Activated CD8-positive, alpha-beta memory T cell treated with anti-CD3 and anti-CD28 coated beads, Interleukin-2, amount 50 U/mL, for 1 hour (primary cell): ENCODE measurements around the gene ASB18.
"Not testable (repeated sequence)": the region's sequence is repeated elsewhere in the genome, so short reads cannot be mapped to it uniquely, and the experiment has no call there.

Experiments
- DNase-seq: peaks from one replicate; pipeline ENCODE4 v3.0.0-alpha.2; 2020; ENCODE audit errors: extremely low read depth

The ASB18 gene

DNA sequence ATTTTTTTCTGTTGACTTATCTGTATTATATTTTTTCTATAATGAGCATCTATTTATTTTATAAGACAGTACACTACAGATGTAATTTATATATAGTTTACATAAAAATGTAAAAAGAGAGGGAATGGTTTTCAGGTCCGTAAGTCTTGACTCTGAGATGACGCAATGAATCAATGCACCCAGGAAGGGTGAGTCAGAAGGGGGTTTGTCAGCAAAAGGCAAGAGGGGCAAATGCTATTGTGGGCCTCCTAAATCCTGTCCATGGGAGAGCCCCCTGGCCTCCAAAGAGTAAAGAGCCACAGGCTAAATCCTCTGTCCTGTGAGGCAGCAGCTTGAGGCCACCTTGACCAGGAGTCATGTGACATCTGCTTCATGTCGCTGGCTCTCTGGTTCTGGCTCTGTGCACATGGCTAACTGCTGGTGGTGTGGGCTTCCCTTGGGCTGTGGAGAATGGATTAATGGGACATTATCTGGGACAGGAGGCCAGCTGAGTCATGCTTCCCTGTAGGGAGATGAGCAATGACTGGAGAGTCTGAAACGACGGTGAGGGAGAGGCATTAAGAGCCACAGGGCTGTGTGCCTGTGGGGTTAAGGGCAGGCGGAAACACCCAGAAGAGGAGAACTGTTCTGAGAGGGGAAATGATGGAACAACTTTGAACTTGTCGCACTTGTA is 22.8 kb upstream of the ASB18 start:
- DNase-seq: no peak

DNA sequence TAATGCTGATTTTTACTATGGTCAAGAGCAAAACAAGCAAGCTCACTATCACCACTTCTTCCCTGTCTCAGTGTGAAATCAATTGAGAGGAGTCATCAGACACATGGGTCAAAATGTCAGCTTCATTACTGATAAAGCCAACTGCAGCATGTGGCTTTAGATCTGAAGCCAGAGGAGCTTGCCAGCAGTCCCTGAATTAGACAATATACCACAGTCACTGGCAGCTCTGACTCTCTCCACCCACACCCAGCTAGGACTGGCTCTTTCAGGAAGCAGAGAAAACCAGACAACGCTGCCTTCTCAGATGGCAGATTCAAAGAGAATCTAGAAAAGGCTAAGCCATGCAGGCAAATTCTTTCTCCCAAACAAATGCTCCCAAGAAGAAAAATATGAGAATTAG is 20.0 kb upstream of the ASB18 start:
- DNase-seq: no peak

DNA sequence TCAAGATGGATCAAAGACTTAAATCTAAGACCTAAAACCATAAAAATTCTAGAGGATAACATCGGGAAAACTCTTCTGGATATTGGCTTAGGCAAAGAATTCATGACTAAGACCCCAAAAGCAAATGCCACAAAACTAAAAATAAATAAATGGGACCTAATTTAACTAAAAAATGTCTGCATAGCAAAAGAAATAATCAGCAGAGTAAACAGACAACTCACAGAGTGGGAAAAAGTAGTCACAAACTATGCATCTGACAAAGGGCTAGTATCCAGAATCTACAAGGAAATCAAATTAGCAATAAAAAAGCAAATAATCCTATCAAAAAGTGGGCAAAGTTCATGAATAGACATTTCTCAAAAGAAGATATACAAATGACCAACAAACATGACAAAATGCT is 18.2 kb upstream of the ASB18 start:
- DNase-seq: no peak

DNA sequence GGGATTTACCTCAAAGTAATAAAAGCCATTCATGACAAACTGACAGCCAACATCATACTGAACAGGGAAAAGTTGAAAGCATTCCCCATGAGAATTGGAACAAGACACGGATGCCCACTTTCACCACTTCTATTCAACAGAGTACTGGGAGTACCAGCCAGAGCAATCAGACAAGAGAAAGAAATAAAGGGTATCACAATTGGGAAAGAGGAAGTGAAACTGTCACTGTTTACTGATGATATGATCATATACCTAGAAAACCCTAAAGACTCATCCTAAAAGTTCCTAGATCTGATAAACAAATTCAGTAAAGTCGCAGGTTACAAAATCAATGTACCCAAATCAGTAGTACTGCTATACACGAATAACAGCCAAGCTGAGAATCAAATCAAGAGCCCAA is 17.2 kb upstream of the ASB18 start:
- DNase-seq: no peak

DNA sequence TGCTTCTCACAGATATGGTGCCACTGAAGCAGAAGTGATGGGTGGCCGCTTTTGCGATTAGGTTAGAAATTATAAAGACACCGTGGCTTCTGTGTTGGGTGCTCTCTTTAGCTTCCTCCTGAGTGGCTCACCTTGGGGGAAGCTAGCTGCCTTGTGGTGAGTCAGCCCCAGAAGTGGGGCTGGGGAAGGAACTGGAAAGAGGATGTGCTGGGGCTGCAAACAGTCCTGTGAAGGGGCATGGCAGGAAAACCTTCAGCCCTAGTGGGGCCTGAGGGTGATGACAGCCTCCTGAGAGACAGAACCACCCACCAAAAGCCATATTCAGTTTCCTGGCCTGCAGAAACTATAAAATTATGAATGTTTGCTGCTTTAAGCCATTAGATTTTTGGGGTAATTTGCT is 8.9 kb upstream of the ASB18 start:
- no peak for DNase-seq

DNA sequence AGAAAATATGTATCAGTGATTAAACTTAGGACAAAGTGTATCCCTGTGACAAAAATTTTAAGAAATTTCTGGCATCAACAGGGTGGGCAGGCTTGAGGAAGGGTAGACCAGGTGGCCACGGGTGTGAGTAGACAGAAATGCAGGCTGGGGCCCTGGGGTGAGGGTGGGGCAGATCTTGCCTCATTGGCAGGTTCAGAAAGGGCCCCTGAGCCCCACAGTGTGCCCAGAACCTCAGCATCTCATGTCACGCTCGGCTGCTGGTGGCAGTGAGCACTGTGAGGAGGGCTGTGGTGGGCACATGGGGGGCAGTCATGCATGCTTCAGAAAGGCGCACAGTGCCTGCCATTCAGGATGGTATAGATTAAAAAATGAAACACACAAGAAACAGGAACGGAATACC is 7.6 kb upstream of the ASB18 start:
- DNase-seq: no peak

DNA sequence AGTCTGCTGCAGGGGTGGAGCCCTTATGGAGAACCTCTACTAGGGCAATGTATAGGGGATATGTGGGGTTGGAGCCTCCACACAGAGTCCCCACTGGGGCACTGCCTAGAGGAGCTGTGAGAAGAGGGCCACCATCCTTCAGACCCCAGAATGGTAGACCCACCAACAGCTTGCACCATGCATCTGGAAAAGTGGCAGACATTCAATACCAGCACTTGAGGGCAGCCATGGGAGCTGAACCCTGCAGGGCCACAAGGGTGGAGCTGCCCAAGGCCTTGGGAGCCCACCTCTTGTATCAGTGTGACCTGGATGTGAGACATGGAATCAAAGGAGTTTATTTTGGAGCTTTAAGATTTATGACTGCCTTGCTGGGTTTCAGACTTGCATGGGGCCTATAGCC is 5.7 kb upstream of the ASB18 start:
- not testable (repeated sequence) for DNase-seq

DNA sequence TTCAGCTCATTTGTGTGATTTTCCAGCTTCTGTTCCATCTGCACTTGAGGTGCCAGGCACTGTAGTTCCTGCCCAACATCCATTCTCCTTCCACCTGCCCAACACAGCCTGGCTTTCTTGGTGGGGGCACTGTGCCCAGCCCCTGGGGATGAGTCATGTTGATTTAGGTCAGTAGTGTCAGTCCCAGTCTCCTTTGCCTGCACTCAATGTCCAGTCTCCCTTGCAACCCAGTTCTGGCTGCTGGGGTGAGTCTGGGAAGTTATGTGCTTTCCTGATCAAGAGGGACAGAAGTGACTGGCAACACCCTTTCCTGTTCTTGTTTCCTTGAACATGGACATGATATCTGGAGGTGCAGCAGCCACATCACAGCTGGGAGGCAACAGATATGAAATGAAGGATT is 1.5 kb upstream of the ASB18 start:
- no peak for DNase-seq

DNA sequence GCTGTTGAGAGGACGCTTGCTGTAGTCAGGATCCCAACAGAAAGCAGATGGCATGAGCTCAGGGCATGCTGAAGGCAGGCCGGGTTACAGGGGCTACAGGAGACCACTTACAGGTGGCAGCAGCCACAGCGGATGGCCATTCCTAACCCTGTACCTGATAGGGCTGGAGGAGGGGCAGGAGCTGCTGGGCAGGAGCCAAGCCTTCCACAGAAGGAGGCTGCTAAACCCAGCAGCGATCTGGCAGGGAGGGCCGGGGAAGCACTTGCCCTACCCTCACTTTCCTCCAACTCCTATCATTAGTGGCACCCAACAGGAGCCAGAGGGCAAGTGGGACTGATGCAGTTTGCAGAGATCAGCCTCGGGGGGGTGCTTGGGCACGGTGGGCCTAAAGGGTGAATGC is 2.0 kb downstream of the ASB18 start:
- no peak for DNase-seq

DNA sequence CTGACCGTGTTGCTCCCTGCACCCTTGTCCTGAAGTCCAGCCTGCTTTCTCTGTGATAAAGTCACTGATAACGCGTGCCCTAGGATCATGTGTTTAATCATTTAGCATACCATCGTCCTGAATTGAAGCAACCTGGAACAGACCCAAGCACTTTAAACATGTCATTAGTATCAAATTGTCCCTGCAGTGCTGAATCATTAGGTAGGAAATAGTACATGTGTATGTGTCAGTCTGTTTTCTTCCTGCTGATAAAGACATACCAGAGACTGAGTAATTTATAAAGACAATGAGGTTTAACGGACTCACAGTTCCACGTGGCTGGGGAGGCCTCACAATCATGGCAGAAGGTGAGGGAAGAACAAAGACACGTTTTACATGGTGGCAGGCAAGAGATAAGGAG is 2.8 kb downstream of the ASB18 start:
- DNase-seq: no peak

DNA sequence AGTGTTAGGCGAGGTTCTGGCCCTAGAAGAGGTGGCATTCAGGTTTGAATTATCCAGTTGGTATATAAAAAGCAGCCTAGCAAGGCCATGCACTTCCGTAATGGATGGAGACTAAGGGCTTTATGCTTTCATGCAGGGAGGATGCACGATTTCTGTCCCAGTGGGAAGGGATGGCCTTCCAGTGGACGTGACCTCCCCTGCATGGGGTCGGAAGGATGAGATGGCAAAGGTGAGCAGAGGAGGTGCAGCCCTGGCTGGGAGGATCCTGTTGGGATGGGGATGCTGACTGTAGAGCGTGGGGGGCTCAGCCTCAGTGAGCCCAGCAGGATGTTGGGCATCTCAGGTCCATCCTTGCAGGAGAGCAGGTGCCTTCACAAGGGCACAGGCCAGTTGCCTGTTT is 4.8 kb downstream of the ASB18 start:
- no peak for DNase-seq

DNA sequence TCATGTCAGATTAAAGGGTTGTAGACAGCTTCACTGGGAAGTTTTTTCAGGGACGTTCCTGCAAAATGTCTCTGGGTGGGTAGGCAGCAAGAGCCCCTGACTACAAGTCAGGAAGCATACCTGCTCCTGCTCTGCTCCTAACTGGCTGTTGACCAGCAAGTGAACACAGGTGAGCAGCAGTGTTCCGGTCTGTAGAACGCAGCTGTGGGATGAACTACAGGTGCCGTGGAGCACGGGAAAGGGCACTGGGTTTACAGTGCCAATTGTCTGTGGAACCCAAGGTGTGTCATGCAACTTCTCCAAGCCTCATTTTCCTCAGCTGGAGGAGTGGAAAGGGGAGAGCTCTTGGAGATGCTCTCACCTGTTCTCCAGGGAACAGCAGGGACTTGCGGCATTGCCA is 6.6 kb downstream of the ASB18 start:
- DNase-seq: no peak

DNA sequence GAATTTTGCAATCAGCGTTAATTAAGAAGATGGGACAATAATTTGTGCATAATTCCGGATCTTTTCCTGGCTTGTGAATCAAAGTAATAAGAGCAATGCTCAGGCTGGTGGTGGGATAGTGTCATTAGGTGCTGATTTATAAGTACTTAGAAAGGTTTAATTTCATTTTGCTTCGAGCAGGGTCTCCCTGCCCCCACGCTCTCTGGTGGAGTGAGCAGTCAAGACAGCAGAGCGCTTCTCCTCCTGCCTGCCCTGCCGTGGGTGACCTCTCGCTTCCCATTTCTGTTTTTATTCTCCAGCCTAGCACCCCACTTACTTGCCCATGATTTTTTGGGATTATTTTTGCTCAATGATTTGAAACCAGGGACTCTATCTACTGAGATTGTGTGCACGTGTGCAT is 7.1 kb downstream of the ASB18 start:
- no peak for DNase-seq

DNA sequence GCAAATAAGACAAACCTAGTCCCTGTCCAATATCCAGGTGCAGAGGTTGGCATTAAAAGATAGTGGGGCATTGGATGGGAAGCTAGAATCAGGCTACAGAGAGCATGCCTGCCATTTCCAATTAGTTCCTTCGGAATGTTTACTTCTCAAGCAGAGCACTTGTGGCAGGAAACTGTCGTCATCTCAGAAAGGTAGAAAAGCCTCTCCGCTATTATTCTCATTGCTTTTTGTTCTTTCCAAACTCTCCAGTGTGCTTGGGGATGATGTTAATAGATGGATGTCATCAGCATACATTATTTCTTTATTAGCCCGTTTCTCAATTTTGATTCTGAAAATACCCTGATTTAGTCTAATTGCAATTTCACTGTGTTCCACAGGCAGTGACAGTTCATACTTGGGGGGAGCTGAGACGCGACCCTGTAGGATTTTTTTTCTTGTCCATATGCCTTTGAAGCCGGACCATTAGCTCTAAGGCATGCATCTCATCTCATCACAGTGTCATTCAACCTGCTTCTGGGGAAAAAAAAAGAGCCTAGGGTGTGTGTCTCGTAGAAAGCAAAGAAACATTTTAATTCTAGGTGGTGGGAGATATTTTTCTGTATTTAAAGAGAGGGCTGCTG is 7.7 kb downstream of the ASB18 start:
- no peak for DNase-seq

DNA sequence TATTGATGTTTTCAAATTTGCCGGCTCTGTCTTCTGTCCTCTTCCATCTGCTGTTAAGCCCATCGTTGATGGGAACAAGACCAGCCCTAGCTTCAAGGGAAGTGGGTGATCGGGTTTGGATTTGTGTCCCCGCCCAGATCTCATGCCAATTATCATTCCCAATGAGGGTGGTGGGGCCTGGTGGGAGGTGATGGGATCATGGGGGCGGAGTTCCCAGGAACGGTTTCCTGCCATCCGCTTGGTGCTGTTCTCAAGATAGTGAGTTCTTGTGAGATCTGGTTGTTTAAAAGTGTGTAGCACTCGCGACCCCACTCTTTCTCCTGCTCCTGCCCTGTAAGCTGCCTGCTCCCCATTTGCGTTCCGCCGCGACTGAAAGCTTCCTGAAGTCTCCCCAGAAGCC is 9.5 kb downstream of the ASB18 start:
- DNase-seq: no peak

DNA sequence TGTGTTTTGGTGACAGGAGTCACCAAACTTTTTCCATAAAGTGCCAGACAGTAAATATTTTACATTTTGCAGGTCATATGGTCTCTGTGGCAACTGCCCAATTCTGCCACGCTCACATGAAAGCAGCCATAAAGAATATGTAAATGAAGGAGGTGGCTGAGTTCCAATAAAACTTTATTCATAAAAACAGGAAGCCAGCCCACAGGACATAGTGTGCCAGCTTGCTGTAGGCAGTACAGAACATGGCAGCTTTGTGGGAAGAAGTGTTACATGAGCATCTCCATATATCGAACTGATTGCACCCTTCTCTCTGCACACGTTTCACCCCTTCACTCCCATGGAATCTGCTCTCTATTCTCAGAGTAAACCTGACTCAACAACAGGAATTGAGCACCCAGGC is 10.2 kb downstream of the ASB18 start:
- DNase-seq: no peak

DNA sequence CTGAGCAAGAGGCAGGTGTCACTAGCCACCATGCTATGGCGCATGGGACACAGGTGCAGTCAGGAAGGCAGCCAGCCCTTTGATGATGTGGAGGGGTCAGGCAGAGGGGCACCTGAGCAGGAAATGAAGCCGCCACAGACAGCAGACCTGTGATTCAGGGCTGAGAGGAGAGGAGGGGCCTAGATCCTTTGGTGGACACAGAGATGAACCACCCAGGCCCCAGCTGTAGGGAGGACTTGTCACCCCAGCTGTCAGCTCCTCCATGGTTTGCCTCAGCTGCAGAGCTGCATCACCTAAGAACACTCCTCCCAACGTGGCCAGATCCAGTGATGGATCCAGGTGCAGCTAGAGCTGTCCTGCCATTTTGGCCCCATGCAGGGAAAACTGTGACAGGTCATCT is 11.6 kb downstream of the ASB18 start:
- no peak for DNase-seq

DNA sequence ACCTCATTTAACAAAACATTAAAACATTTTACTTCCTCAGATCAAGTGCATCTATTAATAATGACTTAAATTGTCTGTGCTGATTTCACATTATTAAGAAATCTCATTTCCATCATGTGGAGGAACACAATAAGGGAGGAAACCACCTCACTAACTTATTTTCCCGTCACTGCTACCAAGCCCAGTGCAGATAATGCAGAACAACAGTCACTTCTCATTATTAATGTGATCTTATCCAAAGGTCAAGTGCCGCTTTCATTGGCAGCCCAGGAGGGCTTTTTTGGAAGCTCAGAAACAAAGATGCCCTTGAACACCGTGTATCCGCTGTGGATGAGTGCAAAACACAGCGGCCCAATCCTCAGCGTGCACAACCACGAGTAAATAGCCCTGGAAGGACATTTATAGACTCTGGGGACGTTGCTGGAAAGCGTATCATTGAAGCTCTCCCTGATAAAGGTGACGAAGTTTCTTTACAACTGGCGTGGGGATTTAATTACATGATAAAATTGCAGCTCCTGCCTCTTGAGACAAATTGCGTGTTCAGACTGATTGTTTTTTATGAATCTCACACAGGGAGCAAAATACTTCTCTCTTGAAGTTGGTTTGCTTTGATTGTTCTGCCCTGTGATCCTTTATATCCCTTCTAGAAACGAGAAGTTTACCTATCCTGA is 13.2 kb downstream of the ASB18 start:
- DNase-seq: no peak

DNA sequence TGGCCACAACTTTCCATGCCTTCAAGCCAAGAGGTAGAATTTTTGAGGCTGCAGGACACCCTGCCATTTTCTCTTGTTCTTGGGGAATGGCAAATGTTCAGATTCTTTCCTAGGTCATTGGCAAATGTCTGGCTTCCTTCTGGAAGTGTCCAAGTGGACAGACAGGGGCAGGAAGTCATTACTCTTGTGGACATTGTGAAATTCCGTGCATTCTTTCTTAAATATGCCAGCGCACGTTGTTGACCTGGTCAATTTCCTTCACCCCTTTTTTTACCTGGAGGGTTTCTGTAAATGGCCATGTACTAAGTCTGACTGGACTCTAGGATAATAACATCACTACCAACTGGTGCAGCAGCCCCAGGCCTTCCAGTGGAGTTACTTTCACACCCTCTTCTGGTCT is 13.9 kb downstream of the ASB18 start:
- no peak for DNase-seq

DNA sequence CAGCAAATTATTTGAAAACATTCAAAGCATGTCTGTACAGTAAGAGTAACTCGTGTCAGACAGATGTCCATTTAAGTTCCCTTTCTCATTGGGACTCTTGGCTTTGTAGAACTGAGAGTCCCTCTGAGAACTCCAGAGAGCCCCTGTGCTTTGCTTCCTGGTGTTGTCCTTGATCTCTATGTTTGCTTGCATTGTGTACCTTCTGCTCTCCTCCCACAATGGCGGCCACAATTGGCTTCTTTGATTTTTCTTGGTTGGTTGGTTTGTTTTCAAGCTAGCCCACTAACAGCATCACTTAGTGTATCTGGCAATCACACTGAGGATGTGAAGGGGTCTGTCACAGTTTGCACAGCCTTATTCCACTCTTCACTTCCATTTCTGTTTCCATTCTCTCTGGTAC is 15.1 kb downstream of the ASB18 start:
- DNase-seq: no peak

DNA sequence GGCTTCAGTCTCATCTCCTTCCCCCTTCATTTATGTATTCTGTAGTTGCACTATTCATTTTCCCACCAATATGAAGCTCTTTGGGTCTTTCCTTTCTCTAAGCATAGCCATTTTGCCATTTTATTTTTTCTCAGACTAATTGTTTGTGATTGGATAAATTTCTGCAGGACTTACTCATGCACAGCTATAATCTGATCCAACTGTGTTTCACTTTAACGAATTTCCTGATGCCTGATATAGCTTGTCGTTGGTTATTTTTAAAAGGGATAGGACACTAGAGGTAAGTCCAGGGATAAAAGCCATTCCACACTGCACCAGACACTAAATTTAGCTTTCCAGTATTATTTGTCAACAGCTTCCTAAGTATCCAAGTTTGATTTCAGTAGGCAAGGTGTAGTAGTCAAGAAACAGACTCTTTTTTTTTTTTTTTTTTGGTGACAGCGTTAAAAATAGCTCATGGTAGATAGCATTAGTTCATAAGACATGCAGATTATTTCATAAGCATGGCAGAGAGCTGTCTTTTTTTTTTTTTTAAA is 17.4 kb downstream of the ASB18 start:
- DNase-seq: no peak

DNA sequence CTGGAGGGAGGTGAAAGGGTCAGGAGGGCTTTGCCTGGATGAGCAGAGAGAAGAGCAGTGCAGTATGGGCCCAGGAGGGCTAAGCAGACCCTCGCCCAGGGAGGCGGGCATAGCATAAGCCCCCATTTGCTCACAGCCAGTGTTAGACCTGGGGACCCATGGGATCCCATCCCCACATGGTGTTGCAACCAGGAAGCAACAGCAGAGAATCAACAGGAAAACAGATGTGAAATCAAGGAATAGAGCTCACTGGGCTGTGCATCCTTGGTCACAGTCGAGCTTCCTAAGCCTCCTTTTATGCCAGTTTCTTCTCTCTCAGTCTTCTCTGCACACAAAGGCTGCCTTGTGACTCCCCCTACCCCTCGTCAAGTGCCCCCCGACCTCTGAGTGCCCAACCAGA is 19.9 kb downstream of the ASB18 start:
- no peak for DNase-seq

DNA sequence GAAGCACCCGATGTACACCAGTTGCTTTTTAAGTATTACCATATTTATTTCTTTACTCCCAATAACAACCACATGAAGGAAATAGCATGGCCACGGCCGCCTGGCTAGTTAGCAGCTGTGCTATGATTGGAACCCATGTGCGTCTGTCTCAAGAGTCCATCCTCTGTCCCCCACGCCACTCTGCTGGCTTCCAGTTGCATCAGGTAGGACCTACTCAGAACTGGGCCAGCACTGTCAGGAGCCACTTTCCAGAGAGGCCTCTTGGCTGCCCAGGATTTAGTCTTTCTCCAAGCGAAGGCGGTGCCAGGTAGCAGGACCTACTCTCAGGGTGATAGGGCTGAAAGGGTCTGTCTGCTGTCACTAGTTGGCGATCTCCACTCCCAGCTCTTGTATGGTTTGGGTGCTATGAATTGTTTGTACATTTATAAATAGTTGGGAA is 22.1 kb downstream of the ASB18 start:
- DNase-seq: no peak
